SK-N-SH treated with all-trans-retinoic acid at 6 μM for 48 hours (cell line): ENCODE results near the gene MLLT11.

Experiments
- ATAC-seq: fragments of 200-7000 bp; cut with Tn5 transposase; 3 replicates; pipeline ENCODE4 v1.9.1; 2020; ENCODE audit warnings: mild to moderate bottlenecking, moderate library complexity
- ARNTL ChIP-seq: fragments of 450-650 bp; formaldehyde crosslinking; IDR thresholded peaks from 2 replicates; pipeline ENCODE4 v1.5.0; 2020; ENCODE audit warnings: low read depth, mild to moderate bottlenecking, moderate library complexity, borderline replicate concordance
- BACH2 ChIP-seq: fragments of 250-450 bp; sonication (Bioruptor Pico); IDR thresholded peaks from 2 replicates; pipeline ENCODE4 v1.9.0; 2021; ENCODE audit warnings: mild to moderate bottlenecking, borderline replicate concordance
- CREB5 ChIP-seq: fragments of 250-450 bp; sonication (Bioruptor Pico); IDR thresholded peaks from 2 replicates; pipeline ENCODE4 v1.5.1; 2020; ENCODE audit warnings: low read depth, mild to moderate bottlenecking, moderate library complexity
- CSDC2 ChIP-seq: fragments of 250-450 bp; sonication (Bioruptor Pico); IDR thresholded peaks from 2 replicates; pipeline ENCODE4 v1.5.0; 2020; ENCODE audit warnings: mild to moderate bottlenecking, moderate library complexity
- ESRRG ChIP-seq: fragments of 250-450 bp; sonication (Bioruptor Pico); IDR thresholded peaks from 2 replicates; pipeline ENCODE4 v1.6.1; 2021; ENCODE audit warnings: mild to moderate bottlenecking
- GLIS3 ChIP-seq: fragments of 250-450 bp; sonication (Bioruptor Pico); IDR thresholded peaks from 2 replicates; pipeline ENCODE4 v1.5.0; 2020; ENCODE audit warnings: mild to moderate bottlenecking, moderate library complexity
- ISL1 ChIP-seq: fragments of 250-450 bp; sonication (Bioruptor Pico); IDR thresholded peaks from 2 replicates; pipeline ENCODE4 v2.1.2; 2022; ENCODE audit warnings: mild to moderate bottlenecking, moderate library complexity
- OSR1 ChIP-seq: fragments of 250-450 bp; sonication (Bioruptor Pico); IDR thresholded peaks from 2 replicates; pipeline ENCODE4 v1.8.0; 2022; ENCODE audit warnings: moderate library complexity, mild to moderate bottlenecking, inconsistent platforms
- PATZ1 ChIP-seq: fragments of 250-450 bp; sonication (Bioruptor Pico); IDR thresholded peaks from 2 replicates; pipeline ENCODE4 v1.8.0; 2020; ENCODE audit warnings: mild to moderate bottlenecking, moderate library complexity, borderline replicate concordance
- POU6F1 ChIP-seq: fragments of 250-450 bp; sonication (Bioruptor Pico); IDR thresholded peaks from 2 replicates; pipeline ENCODE4 v1.8.0; 2021; ENCODE audit warnings: low read depth, mild to moderate bottlenecking, moderate library complexity, borderline replicate concordance
- PPARA ChIP-seq: fragments of 250-450 bp; sonication (Bioruptor Pico); IDR thresholded peaks from 2 replicates; pipeline ENCODE4 v1.5.0; 2020; ENCODE audit warnings: mild to moderate bottlenecking, borderline replicate concordance
- RARB ChIP-seq: fragments of 250-450 bp; sonication (Bioruptor Pico); IDR thresholded peaks from 2 replicates; pipeline ENCODE4 v1.8.0; 2021; ENCODE audit warnings: mild to moderate bottlenecking, moderate library complexity
- SNAI2 ChIP-seq: fragments of 250-450 bp; sonication (Bioruptor Pico); IDR thresholded peaks from 2 replicates; pipeline ENCODE4 v1.5.0; 2020; ENCODE audit warnings: mild to moderate bottlenecking, moderate library complexity
- TOX ChIP-seq: fragments of 250-450 bp; sonication (Bioruptor Pico); IDR thresholded peaks from 2 replicates; pipeline ENCODE4 v1.8.0; 2021; ENCODE audit warnings: mild to moderate bottlenecking, moderate library complexity, borderline replicate concordance
- TSHZ2 ChIP-seq: fragments of 250-450 bp; sonication (Bioruptor Pico); IDR thresholded peaks from 2 replicates; pipeline ENCODE4 v1.5.0; 2020; ENCODE audit warnings: mild to moderate bottlenecking, moderate library complexity
- ZC3H10 ChIP-seq: fragments of 250-450 bp; sonication (Bioruptor Pico); IDR thresholded peaks from 2 replicates; pipeline ENCODE4 v1.5.1; 2021; ENCODE audit warnings: mild to moderate bottlenecking, moderate library complexity
- ZFP30 ChIP-seq: fragments of 450-650 bp; formaldehyde crosslinking; IDR thresholded peaks from 2 replicates; pipeline ENCODE4 v1.5.0; 2022; ENCODE audit warnings: mild to moderate bottlenecking, moderate library complexity
- ZNF565 ChIP-seq: fragments of 450-650 bp; formaldehyde crosslinking; conservative IDR thresholded peaks from 2 replicates; pipeline ENCODE4 v1.5.0; 2020; ENCODE audit warnings: low read depth, mild to moderate bottlenecking, moderate library complexity
- ZNF70 ChIP-seq: fragments of 450-650 bp; formaldehyde crosslinking; IDR thresholded peaks from 2 replicates; pipeline ENCODE4 v1.5.0; 2020; ENCODE audit warnings: mild to moderate bottlenecking, moderate library complexity

The MLLT11 gene

GRCh38 chr1:151026460-151026859, 33.7 kb upstream of the MLLT11 start (continued):
- TF ChIP-seq TSHZ2 (CRISPR knock-in tag) (no peak), ZFP30 (no peak), ZC3H10 (no peak), SNAI2 (no peak)

- ATAC-seq = no peak
- no peak for TF ChIP-seq ZFP30
- TF ChIP-seq ISL1 (CRISPR knock-in tag) = no peak
- TF ChIP-seq SNAI2 = no peak
- no peak for TF ChIP-seq BACH2
- no peak for TF ChIP-seq CREB5 (CRISPR knock-in tag)
- no peak for TF ChIP-seq ZNF70
- TF ChIP-seq OSR1 (CRISPR knock-in tag) = no peak
- TF ChIP-seq GLIS3 (CRISPR knock-in tag) = no peak
- TF ChIP-seq ARNTL (CRISPR knock-in tag) = no peak
Observed at GRCh38 chr1:151032164-151032563, 28.0 kb upstream of the MLLT11 start.

GRCh38 chr1:151035167-151035566, 25.0 kb upstream of the MLLT11 start:
- no peak for TF ChIP-seq PPARA
- TF ChIP-seq ESRRG (CRISPR knock-in tag) = no peak
- no peak for TF ChIP-seq SNAI2
- TF ChIP-seq ZNF565 (CRISPR knock-in tag) = no peak
- no peak for TF ChIP-seq CREB5 (CRISPR knock-in tag)
- no peak for TF ChIP-seq PATZ1 (CRISPR knock-in tag)
- no peak for TF ChIP-seq OSR1 (CRISPR knock-in tag)
- TF ChIP-seq GLIS3 (CRISPR knock-in tag) = no peak
- no peak for TF ChIP-seq RARB (CRISPR knock-in tag)
- TF ChIP-seq ARNTL (CRISPR knock-in tag) = no peak
- no peak for TF ChIP-seq TSHZ2 (CRISPR knock-in tag)
- no peak for TF ChIP-seq ZFP30
- TF ChIP-seq TOX = no peak
- TF ChIP-seq CSDC2 (CRISPR knock-in tag) = no peak
- no peak for TF ChIP-seq ISL1 (CRISPR knock-in tag)
- TF ChIP-seq, all 23 proteins: peak for 0
- no peak for ATAC-seq

- no peak for ATAC-seq
- TF ChIP-seq BACH2 (no peak), PATZ1 (CRISPR knock-in tag) (no peak), PPARA (no peak), GLIS3 (CRISPR knock-in tag) (no peak), SNAI2 (no peak), TOX (no peak), ZNF565 (CRISPR knock-in tag) (no peak), ZFP30 (no peak), CREB5 (CRISPR knock-in tag) (no peak), ARNTL (CRISPR knock-in tag) (no peak), POU6F1 (no peak), RARB (CRISPR knock-in tag) (no peak), OSR1 (CRISPR knock-in tag) (no peak)
Observed at GRCh38 chr1:151036356-151036755, 23.8 kb upstream of the MLLT11 start, which contains the start of gene BNIPL. BNIPL (plus strand) TSS chr1:151036586; CDS start chr1:151036726, 140 bp downstream.
